ENCODE measurements around the gene IRF4.
A peak's percentile ranks its signal among the peaks of the same experiment; 100 is the strongest.
"Not testable (repeated sequence)": the region's sequence is repeated elsewhere in the genome, so short reads cannot be mapped to it uniquely, and the experiment has no call there.

IRF4 gene

DNA sequence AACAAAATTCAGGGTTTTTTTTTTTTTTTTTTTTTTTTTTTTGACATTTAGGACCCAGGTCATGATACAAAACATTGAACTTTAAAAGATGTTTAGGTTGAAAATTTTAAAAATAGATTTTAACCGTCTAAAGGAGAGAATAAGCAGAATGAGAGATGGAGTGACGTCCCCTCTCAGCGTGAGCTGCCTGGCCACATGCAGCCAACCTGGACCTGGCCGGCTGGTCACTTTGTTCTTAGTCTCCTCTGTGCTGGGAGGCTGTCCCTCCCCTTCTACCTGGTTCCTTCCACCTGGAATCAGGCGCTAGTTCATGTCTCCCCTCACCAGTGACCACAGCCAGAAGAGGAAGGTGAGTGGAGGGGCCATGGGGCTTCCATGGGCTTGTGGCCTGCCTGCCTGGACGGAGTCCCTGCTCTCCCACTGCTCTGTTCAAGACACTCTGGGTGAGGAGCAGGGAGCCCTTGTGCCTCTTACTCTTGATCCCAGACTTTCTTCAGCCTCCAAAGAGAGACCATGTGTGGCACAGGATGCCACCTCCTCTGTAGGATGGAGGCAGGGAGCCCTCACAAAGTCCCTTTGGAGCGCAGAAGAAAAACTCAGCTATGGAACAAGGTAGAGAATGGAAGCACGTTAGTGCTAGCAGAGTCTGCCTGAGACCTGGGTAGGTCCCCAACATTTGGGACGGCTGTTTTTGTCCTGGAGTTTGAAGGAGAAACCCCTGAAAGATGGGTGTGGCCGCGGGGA lies 31.7 kb downstream of the IRF4 start:
- DNase-seq = no peak

DNA sequence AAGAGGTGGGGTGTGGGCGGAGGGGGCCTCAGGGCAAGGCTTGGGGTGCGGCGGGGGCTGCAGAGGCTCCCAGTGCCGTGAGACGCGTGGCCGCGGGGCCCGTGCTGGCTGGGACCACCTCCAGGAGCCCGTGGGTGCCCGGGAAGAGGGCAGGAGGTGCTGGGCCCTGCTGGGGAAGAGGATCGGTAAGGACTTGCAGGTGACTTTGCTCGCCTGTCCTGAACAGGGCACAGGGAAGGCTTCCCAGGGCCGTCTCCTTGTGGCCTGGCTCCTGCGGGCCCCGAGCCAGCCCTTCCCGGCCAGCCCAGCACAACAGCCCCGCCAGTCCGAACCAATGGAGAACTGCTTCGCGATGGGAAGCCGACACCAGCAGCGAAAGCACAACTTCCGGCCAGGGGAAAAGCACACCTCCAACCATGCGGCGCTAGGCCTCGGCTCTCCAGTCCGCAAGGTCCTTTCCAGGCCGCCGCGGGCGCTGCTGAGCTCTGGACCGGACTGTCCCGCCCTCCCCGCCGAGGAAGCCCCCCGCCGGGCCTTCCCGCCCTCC lies 32.3 kb downstream of the IRF4 start:
- DNase-seq = no peak

DNA sequence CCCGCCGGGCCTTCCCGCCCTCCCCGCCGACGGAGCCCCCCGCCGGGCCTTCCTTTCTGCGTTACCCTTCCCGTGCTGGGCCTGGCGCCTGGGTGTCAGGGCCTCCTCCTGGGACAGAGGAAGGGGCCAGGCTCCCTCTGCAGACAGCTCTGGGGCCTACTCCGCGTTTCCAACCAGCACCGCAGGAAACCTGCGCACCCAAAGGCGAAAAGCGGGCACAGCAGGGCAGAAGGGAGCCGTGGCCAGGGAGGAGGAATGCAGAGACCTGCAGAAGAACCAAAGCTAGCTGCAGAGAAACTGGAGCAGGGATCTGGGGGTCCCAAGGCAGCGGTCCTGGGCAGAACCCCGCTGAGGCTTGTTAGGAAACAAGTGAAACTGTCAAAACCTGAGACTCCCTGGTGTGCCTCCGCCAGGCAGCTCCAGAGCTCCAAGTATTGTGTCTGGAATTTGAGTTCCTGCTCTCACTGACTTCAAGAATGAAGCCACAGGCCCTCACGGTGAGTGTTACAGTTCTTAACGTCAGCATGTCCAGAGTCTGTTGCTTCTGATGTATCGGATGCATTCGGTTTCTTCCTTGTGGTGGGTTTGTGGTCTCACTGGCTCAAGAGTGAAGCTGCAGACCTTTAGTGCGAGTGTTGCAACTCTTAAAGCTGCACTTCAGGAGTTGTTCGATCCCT lies 33.3 kb downstream of the IRF4 start:
- DNase-seq = peak; percentile 93

DNA sequence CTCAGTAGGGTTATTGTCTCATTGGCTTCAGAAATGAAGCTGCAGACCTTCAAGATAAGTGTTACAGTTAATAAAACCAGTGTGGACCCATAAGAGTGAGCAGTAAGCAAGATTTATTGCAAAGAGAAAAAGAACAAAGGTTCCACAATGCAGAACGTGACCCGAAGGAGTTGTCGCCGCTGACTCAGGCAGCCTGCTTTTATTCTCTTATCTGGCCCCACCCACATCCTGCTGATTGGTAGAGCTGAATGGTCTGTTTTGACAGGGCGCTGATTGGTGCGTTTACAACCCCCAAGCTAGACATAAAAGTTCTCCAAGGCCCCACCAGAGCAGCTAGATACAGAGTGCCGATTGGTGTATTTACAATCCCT lies 33.9 kb downstream of the IRF4 start:
- DNase-seq = not testable (repeated sequence)

DNA sequence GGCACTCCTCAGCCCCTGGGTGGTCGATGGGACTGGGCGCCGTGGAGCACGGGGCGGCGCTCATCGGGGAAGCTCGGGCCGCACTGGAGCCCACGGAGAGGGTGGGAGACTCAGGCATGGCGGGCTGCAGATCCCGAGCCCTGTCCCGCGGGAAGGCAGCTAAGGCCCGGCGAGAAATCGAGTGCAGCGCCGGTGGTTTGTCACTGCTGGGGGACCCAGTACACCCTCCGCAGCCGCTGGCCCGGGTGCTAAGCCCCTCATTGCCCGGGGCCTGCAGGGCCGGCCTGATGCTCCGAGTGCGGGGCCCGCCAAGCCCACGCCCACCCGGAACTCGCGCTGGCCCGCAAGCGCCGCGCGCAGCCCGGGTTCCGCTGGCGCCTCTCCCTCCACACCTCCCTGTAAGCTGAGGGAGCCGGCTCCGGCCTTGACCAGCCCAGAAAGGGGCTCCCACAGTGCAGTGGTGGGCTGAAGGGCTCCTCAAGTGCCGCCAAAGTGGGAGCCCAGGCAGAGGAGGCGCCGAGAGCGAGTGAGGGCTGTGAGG lies 34.7 kb downstream of the IRF4 start:
- not testable (repeated sequence) for DNase-seq

DNA sequence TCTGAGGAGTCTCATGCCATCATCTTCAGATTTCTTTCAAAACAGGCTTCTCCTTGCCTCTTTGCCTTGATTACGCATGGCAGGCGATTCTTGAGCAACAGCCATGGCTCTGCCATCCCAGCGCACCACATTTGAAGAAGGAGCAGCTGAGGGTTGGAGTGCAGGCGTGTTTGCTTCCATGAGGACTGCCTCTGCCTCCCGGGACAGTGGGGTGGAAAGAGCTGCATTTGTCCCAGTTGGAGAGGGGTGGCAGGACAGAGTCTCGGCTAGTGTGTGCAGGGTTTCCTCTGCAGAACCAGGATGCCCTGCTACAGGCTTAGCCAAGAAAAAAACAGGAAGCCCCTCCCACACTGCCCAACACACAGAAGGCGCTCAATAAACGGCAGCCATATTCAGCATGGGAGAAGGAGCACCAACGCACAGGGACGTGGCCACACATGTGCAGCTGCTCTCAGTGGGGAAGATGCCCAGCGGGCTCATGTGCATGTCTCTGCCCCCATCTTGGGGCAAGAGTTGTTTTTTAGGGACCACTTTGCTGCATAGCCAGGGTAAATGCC lies 36.6 kb downstream of the IRF4 start:
- DNase-seq = peak; percentile 45

DNA sequence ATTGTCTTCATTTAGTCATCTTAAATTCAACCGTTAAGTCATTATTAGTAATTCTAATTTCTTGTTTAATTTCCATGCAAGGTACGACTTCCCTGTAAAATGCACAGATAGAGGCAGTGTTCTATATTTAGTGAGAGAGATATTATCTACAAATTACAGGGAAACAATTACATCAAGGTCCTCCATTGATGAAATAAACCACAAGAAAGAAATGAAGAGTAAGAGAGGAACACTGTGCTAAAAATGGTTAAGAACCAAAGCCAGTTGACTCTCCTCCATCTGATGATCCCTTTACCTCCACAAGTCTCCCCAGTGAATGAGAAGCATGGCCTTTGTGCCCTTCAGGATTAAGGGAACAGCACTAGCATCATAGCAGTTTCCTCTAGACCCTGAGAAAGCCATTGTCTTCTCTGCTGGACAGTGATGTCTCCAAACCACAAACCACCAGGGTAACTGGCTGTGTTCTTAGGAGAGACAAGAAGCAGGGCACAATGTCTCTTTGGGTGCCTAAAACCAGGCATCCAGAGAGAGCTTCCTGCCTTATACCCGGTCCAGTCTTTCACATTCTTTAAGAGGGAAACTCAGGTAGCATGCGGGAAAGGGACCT lies 38.1 kb downstream of the IRF4 start:
- DNase-seq = peak; percentile 66

DNA sequence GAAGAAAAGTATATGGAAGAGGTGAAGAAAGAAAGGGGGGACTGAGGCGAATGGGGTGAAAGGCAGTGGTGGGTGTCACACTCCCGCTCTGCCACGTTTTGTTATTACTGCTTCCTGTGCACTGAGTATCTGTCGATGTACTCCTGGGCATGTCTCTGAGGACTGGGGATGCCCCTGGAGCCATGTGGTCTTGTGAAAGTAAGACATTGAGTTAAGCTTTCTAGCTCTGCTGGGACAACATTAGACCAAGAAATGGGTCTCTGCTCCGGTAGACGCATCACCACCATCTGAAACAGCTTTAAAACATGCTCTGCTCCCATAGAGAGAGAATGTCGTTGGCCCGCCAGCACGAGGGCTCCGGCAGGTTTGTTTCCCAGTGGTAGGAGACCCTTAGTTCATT lies 40.0 kb downstream of the IRF4 start:
- DNase-seq = no peak

DNA sequence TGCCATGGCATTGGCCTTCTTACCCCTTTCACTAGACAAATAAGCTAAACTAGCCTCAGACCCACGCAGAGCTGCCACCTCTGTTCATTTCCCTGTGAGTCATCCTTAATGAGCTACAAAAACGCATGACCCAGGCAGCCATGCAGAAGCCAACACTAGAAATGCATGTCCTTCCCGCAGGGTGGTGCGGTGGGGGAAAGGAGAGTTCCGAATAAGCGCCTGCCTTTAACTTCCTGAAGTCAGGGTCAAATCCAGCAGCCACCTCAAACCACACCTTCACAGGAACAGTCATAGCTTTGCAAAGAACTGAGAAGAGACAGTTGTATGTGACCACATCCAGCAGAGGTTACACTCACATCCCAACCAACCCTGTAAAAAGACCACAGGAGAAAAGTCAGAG lies 40.4 kb downstream of the IRF4 start:
- peak; percentile 42 for DNase-seq

DNA sequence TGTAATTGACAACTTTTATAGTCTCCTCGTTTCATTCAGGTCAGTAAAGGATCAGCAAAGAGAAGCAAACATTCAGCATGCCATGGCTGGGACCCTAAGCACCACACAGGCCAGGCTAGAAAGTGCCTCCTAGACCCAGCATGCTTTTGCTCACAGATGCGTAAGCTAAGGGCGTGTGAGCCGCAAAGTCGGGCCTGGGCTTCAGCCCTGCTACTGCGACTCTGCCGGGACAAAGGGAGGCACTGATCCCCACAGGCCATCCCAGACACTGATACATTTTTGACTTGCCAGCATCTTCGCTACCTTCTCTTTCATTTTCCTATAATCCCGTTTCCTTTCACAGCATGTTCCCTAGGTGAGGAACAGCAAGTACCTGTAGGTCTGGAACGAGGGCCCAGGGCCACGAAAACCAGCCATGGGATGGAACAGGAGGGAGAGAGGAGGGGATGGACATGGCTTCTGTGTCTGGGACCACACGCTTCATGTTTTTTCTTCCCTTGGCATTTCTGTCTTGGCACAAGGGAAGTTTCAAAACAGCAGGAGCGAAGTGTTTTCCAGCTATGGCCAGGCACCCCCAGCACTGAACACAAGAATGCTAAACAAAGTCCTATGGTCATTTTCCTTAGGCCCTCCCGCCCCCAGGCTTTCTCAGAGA lies 42.6 kb downstream of the IRF4 start:
- no peak for DNase-seq

DNA sequence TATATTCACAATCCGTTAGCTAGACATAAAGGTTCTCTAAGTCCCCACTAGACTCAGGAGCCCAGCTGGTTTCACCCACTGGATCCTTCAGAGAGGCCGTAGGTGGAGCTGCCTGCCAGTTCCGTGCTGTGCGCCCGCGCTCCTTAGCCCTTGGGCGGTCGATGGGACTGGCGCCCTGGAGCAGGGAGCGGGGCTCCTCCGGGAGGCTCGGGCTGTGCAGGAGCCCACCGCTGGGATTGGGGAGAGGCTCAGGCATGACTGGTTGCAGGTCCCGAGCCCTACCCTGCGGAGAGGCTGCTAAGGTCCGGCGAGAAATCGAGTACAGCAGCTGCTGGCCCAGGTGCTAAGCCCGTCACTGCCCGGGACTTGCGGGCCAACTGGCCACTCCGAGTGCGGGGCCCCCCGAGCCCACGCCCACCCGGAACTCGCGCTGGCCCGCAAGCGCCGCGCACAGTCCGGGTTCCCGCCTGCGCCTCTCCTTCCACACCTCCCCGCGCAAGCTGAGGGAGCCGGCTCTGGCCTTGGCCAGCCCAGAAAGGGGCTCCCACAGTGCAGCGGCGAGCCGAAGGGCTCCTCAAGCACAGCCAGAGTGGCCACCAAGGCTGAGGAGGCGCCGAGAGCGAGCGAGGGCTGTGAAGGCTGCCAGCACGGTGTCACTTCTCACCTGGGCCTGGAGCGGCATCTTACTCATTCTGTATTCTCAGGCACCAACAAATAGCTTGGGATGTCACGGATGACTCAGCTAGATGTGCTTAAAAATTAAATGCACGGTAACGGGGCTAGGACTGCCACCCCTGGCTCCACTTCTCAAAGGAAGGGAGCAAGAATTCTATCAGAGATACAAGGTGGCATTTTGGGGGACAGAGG lies 44.1 kb downstream of the IRF4 start:
- no peak for DNase-seq

DNA sequence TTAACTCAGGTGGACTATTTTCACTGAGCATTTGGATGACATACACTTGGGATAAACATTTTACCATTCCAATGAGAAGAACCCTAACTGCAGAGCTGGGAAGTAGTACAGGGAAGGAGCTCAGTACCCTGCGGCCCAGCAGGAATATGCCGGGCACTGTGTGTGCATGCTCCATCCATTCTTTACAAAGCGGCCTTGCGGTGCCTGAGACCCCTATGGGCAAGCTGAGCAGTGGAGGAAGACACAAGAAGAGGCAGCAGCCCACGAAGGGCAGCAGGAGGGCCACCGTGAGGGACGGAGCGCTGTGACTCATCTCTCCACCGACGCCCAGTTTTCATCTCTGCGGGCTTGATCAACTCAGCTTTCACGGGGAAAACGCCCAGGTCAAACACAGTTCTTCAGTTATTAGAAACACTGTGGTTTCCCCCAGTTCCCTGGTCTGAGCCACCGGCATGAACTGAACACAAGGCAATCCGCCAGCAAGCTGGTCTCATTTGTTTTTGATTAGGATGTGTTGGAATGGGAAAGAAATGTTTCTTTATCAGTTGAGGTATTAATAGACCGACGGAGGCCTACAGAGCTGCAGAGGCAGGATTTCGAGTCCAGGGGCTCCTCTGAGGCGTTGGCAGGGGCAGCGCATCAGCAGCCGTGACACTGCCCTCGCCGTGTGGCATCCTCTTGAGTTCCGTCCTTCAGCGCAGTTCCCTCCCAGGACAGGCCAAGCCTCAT lies 44.9 kb downstream of the IRF4 start:
- no peak for DNase-seq

DNA sequence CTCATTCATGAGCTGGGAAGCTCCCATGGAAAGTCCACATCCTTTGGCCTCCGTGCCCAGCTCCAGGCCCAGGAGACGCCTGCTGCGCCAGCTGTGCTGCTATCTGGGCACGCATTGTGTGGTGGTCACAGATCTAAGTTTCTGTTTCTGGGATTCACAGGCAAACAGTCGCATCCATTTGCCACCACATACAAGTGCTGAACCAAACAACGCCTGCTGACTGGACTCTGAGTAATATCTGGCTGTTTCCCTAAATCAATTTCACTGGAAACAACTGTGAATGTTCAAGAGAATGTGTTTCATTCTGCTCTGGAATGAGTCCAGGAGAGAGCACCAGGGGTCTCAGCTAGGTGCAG lies 45.5 kb downstream of the IRF4 start:
- no peak for DNase-seq

DNA sequence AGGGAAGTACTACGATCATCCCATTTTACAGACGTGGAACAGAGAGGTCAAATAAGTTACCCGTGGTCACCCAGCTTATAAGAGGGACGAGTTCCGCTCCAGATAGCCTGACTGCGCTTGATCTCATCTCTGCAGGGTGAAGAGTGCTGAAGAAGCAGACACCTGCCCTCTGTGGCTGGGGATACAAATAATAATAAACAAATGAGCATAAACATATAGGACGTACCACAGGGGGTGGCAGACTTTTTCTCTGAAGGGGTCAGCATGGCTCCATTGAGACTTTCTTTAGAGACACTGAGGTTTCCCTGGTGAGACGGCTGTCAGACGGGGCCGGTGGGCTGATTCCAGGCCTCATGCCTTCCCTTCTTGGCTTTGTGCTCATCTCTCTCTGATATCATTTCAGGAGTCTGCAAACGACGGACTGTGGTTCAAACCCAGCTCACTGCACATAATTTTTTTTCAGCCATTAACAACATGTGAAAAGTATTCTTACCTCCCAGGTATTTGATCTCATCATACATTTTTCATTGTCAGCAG lies 47.1 kb downstream of the IRF4 start:
- no peak for DNase-seq

DNA sequence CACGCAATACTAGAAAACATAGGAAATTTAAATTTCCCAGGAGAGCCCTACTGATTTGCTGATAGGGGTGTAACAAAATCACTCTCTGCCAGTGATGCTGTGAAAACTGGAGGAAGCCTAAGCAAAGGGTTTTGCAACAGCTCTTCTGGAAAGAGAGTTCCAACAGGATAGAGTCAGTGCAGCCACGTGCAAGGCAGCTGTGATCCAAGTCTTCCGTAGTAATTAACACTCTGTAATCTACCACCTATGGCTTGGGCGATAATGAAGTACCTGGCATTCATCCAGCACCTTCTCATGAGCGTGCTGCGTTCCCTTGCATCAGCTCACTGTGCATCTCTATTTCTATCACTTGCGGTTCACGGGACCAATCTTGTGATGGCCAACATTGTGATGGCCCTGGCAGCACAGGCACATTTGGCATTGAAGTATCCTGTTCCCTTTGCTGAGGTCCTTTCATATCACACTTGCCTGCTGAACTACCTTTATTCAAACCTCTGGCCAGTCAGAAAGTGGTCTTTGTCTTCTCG lies 48.2 kb downstream of the IRF4 start:
- no peak for DNase-seq

DNA sequence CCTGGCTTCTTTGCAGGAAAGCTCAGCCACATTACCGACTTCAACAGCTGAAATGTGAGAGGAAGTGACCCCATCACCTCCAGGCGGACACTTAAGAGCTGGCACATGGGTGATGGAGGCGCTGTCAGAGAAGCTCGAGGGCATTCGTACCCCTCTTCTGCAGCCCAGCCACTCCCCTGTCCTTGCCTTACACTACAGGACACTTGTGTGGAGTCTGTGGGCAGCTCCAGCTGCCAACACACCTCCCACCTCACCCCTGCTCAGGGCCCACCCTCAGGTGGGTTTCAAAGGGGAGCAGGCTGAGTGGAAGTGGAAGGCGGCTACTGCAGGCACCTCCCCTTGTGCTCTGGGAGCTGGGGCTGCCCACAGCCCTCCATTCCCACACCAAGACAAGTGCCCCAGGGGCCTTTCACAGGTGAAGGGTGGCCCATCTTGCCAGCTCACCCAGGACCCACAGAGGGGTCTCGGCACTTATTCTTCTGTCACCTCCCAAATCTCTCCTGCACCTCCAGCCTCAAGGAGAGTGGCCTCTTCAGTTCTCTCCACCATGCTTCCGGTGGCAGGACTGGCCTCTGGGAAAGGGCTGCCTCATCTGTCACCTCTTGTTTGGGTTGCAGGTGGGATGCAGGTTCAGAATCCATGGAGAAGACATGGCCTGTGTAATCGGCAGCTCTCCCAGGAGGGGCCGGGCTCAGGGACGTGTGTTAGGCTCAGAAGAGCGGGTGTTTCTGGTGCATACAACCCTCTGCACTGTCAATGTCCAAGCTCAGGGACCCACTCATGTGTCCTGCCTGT lies 49.8 kb downstream of the IRF4 start:
- peak; percentile 36 for DNase-seq

DNA sequence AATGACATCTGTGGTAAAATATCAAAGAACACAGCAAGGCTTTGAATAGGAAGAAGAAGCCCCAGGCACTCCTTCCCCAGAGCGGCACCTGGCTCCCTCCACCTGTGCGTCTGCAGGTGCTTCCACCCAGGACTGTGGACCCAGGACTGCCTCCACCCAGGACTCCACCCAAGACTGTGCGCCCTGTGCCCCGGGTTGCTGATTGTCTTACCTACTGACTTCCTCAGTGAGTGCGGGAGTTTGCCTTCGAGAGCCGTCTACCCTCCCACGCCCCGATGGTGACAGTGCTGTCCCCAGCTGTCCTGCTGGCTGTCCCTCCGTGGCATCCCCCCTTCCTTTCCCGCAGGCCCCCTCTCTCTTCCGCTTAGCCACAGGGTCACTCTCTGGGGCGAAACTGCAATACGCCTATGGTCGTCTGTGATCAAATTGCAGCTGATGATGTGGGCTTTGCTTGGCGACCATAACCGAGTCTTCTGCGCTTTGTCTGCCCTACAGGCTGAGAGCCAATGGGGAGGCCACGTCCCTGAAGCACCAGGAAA lies 52.1 kb downstream of the IRF4 start:
- no peak for DNase-seq

DNA sequence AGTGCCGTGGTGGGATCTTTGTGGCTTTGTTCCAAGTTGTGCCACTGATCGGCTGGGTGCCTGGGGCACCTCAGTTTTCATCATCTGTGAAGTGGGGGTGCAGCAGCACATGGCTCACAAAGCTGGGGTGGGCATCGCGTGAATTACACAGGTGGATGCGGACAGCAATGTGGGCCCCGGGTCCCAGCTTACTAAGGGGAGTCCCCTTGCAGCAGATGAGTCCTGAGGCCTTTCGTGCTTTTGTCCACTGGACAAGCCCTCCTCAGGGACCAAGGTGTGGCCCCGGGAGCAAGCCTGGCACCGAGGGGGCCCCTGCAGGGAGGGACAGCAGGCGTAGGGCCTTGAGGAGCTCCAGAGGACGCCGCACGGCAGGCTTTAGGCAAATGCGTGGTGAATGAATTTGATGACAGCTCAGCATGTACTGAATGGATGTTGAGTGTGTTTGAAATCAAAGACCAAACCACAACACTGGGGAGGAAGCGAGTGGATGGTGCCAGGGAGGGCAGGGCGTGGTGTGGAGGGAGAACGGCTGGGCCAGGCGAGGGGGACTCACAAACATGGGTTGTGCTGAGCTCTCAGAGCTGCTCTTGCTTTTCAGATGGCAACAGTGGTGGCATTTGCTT lies 53.2 kb downstream of the IRF4 start:
- DNase-seq = no peak

Measured in MV-4-11 (cell line).